GM19372 (cell line): Measurements from ENCODE around the gene RNF168.
"Not testable (repeated sequence)": the region's sequence is repeated elsewhere in the genome, so short reads cannot be mapped to it uniquely, and the experiment has no call there.

Source experiments
- ATAC-seq: cut with Tn5 transposase; IDR thresholded peaks from one replicate; pipeline ENCODE4 v1.9.1; 2021; ENCODE audit warnings: mild to moderate bottlenecking, low read depth, moderate library complexity; ENCODE audit not compliant: unreplicated experiment

RNF168 gene

GRCh38 chr3:196472286-196472685, 31.3 kb downstream of the RNF168 start:
- ATAC-seq: no peak

- no peak for ATAC-seq
Measured at GRCh38 chr3:196471551-196471950, 32.0 kb downstream of the RNF168 start.

- not testable (repeated sequence) for ATAC-seq
Measured at GRCh38 chr3:196470182-196470581, 33.4 kb downstream of the RNF168 start.

GRCh38 chr3:196463804-196464203, 39.8 kb downstream of the RNF168 start:
- ATAC-seq: no peak

- ATAC-seq: no peak
Measured at GRCh38 chr3:196463478-196463756, 40.2 kb downstream of the RNF168 start.

- not testable (repeated sequence) for ATAC-seq
Measured at GRCh38 chr3:196462680-196463477, 40.7 kb downstream of the RNF168 start.

GRCh38 chr3:196458063-196458462, 45.5 kb downstream of the RNF168 start:
- ATAC-seq: no peak

- not testable (repeated sequence) for ATAC-seq
Measured at GRCh38 chr3:196457470-196457869, 46.1 kb downstream of the RNF168 start.

GRCh38 chr3:196454935-196455334, 48.6 kb downstream of the RNF168 start:
- ATAC-seq: no peak

GRCh38 chr3:196445391-196445790, 58.2 kb downstream of the RNF168 start:
- ATAC-seq: not testable (repeated sequence)

- ATAC-seq: no peak
Measured at GRCh38 chr3:196444500-196444894, 59.1 kb downstream of the RNF168 start.

- ATAC-seq: no peak
Measured at GRCh38 chr3:196440696-196441095, 62.9 kb downstream of the RNF168 start.

- no peak for ATAC-seq
Measured at GRCh38 chr3:196440041-196440537, 63.5 kb downstream of the RNF168 start.

GRCh38 chr3:196432137-196432879, 71.3 kb downstream of the RNF168 start, which contains the start of gene UBXN7:
TSS of gene UBXN7 (minus strand) at chr3:196432427. CDS start at chr3:196432399, 28 bp downstream.
- ATAC-seq: peak; percentile 87

- ATAC-seq: peak; percentile 23
Measured at GRCh38 chr3:196431181-196432136, 72.1 kb downstream of the RNF168 start.

- no peak for ATAC-seq
Measured at GRCh38 chr3:196428041-196428440, 75.5 kb downstream of the RNF168 start.

- ATAC-seq: not testable (repeated sequence)
Measured at GRCh38 chr3:196424421-196424820, 79.1 kb downstream of the RNF168 start.

GRCh38 chr3:196423044-196423781, 80.4 kb downstream of the RNF168 start:
- ATAC-seq: no peak

- not testable (repeated sequence) for ATAC-seq
Measured at GRCh38 chr3:196421668-196422067, 81.9 kb downstream of the RNF168 start.

- ATAC-seq: no peak
Measured at GRCh38 chr3:196419386-196419785, 84.2 kb downstream of the RNF168 start.
